Metanephros (tissue), 1 donor: ENCODE measurements around the gene CALHM6. TPM values are rescaled to one million over a fixed set of nuclear protein-coding genes. Genes with fewer than 3 reads are reported as not detected.

Experiments
- total RNA-seq: library from RNA; depleted of rRNA; stranded (reverse); fragments of >200 nt; gene quantifications from one replicate; pipeline ENCODE4 v1.2.3, GENCODE V29; 2014

CALHM6 gene
- total RNA-seq, result 4.2 TPM

GRCh38 chr6:116461331-116461931 is at the start of gene CALHM6:
CALHM6 (plus strand) TSS chr6:116461375; CDS start chr6:116461930, 555 bp downstream.

GRCh38 chr6:116511424-116512110 is 50.4 kb downstream of the CALHM6 start, which contains the start of gene CALHM5:
CALHM5 (plus strand) TSS chr6:116511639; CDS start chr6:116511697, 58 bp downstream.

Other genes with a start within 250 kb of the CALHM6 start
- 32.1 TPM for gene TSPYL4, start 207.3 kb upstream of the CALHM6 start, total RNA-seq
- gene TSPYL1, start 181.4 kb upstream of the CALHM6 start, total RNA-seq, result 99.7 TPM
- 46.9 TPM for gene DSE, start 90.4 kb upstream of the CALHM6 start, total RNA-seq
- 2.2 TPM for gene CALHM5, start 50.3 kb downstream of the CALHM6 start, total RNA-seq
- 0.06 TPM for gene TRAPPC3L, start 84.3 kb downstream of the CALHM6 start, total RNA-seq
- not detected for gene CALHM4, start 92.4 kb downstream of the CALHM6 start, total RNA-seq
- gene RWDD1, start 110.1 kb downstream of the CALHM6 start, total RNA-seq, result 16.9 TPM
- 1.9 TPM for gene RSPH4A, start 155.1 kb downstream of the CALHM6 start, total RNA-seq
- gene ZUP1, start 207.4 kb downstream of the CALHM6 start, total RNA-seq, result 12.3 TPM
- 21.1 TPM for gene KPNA5, start 219.8 kb downstream of the CALHM6 start, total RNA-seq